Hepatocyte (in vitro differentiated cells): ENCODE data around the gene ABCC6.

Experiments
- CTCF ChIP-seq: fragments of 200-600 bp; sonication (generic); IDR thresholded peaks from 2 replicates; pipeline ENCODE4 v1.5.1; 2016; ENCODE audit warnings: antibody characterized with exemption, mild to moderate bottlenecking; ENCODE audit not compliant: poor library complexity
- EZH2 ChIP-seq: fragments of 200-600 bp; sonication (generic); IDR thresholded peaks from 2 replicates; pipeline ENCODE4 v1.6.1; 2016; ENCODE audit warnings: antibody characterized with exemption, mild to moderate bottlenecking, borderline replicate concordance

DNA sequence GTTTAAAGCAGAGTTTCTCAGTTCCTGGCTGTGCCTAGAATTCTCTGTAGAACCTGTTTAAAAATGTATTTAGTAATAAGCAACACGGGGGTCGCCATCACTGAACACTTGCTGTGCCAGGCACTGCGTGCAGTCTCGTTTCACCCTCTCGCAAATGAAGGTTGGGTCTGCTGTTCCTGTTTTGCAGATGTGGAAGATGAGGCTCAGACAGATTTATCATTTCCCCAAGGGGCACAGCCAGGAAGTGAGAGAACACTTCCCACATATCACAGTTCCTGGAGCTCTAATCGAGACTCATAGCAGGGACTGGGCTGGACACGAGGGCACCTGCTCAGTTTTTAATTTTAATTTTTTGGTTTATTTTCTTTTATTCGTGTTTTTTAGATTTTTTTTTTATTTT is 122.7 kb downstream of the ABCC6 start:
- TF ChIP-seq CTCF (no peak), EZH2 (no peak)
